GM12878 (cell line): ENCODE results near the gene AIF1L. TPM values are rescaled to one million over a fixed set of nuclear protein-coding genes. Genes with fewer than 3 reads are reported as not detected.

Experiments
- ATAC-seq: fragments of 200-7000 bp; cut with Tn5 transposase; 3 replicates; pipeline ENCODE4 v1.9.1; 2020; ENCODE audit warnings: mild to moderate bottlenecking, moderate library complexity
- BruUV-seq: library from RNA; stranded (reverse); fragments of 400-500 nt; replicated peaks from 2 replicates; lab custom pipeline; 2021; lab: Mats Ljungman, UMichigan
- CTCF ChIA-PET: fragments of 300-600 bp; sonication (Branson Sonifier 250); formaldehyde crosslinking; extraction: SDS; loops from one replicate; lab custom pipeline; 2021; ENCODE audit warnings: inconsistent platforms; lab: Yijun Ruan, JAX
- POLR2A ChIA-PET: fragments of 350-600 bp; formaldehyde crosslinking; extraction: SDS; loops from one replicate; lab custom pipeline; 2021; ENCODE audit warnings: inconsistent platforms; lab: Charles Lee
- RAD21 ChIA-PET: fragments of 300-600 bp; sonication (Branson Sonifier 250); formaldehyde crosslinking; loops from one replicate; lab custom pipeline; 2023; ENCODE audit warnings: antibody characterized with exemption; ENCODE audit not compliant: unreplicated experiment; lab: Charles Lee
- SMC1A ChIA-PET: fragments of 300-600 bp; sonication (Branson Sonifier 250); formaldehyde crosslinking; loops from one replicate; lab custom pipeline; 2023; ENCODE audit not compliant: unreplicated experiment, uncharacterized antibody; lab: Charles Lee
- DNase-seq: peaks from one replicate; pipeline ENCODE4 v3.0.0-alpha.2; 2011; ENCODE audit warnings: low read depth, low spot score
- FAIRE-seq: peaks from 3 replicates; lab custom pipeline; 2011; peaks lifted over from hg19 to GRCh38; lab: Jason Lieb, UNC
- H2AFZ ChIP-seq: 2 replicates; pipeline ENCODE4 v1.6.0; 2011; ENCODE audit warnings: low read depth, low read length, control low read depth; ENCODE audit not compliant: control insufficient read depth
- H3K27ac ChIP-seq: 2 replicates; pipeline ENCODE4 v1.5.1; 2011; ENCODE audit warnings: control low read depth; ENCODE audit not compliant: control insufficient read depth, insufficient read depth
- H3K27me3 ChIP-seq, 2 experiments: replicated peaks in 1 of 2; 2 replicates each; pipeline versions ENCODE4 v1.6.0 to v1.6.1; 2011; ENCODE audit warnings: low read length in 1 of 2; ENCODE audit not compliant: control insufficient read depth in 2 of 2, insufficient read depth in 2 of 2
- H3K36me3 ChIP-seq, 2 experiments: 2 replicates each; pipeline ENCODE4 v1.5.1; 2011; ENCODE audit warnings: low read length in 1 of 2; ENCODE audit not compliant: control insufficient read depth in 2 of 2, insufficient read depth in 2 of 2
- H3K4me1 ChIP-seq: 2 replicates; pipeline ENCODE4 v1.6.1; 2011; ENCODE audit warnings: mild to moderate bottlenecking, low read length, moderate library complexity, mixed read lengths; ENCODE audit not compliant: control insufficient read depth, insufficient read depth
- H3K4me2 ChIP-seq: 2 replicates; pipeline ENCODE4 v1.6.0; 2011; ENCODE audit warnings: control low read depth; ENCODE audit not compliant: control insufficient read depth, insufficient read depth
- H3K4me3 ChIP-seq: fragments of 200-600 bp; sonication (generic); 2 replicates; pipeline ENCODE4 v1.5.1; 2016
- H3K79me2 ChIP-seq: 2 replicates; pipeline ENCODE4 v1.6.0; 2011; ENCODE audit warnings: low read length; ENCODE audit not compliant: control insufficient read depth, insufficient read depth
- H3K9ac ChIP-seq: 2 replicates; pipeline ENCODE4 v1.8.0; 2011; ENCODE audit warnings: low read length, control low read depth, mixed read lengths; ENCODE audit not compliant: control insufficient read depth, insufficient read depth
- H3K9me3 ChIP-seq: replicated peaks from 3 replicates; pipeline ENCODE4 v1.5.1; 2011; ENCODE audit warnings: mild to moderate bottlenecking, low read length; ENCODE audit not compliant: control insufficient read depth, insufficient read depth
- H4K20me1 ChIP-seq: 2 replicates; pipeline ENCODE4 v1.6.0; 2011; ENCODE audit not compliant: control insufficient read depth, insufficient read depth
- BCL3 ChIP-seq: IDR thresholded peaks from 2 replicates; pipeline ENCODE4 v1.6.1; 2011; ENCODE audit warnings: borderline replicate concordance, low read depth, mild to moderate bottlenecking, moderate library complexity, low read length; ENCODE audit not compliant: insufficient read depth, poor library complexity, severe bottlenecking
- BRCA1 ChIP-seq: IDR thresholded peaks from 2 replicates; pipeline ENCODE4 v1.6.1; 2011; ENCODE audit warnings: low read depth, low read length, improper control_type of control experiment
- CHD1 ChIP-seq: IDR thresholded peaks from 2 replicates; pipeline ENCODE4 v1.6.1; 2012; ENCODE audit warnings: low read depth, low read length, improper control_type of control experiment
- MAX ChIP-seq: IDR thresholded peaks from 2 replicates; pipeline ENCODE4 v1.6.1; 2012; ENCODE audit warnings: low read depth, low read length, improper control_type of control experiment
- NR2C2 ChIP-seq: IDR thresholded peaks from 2 replicates; pipeline ENCODE4 v1.6.1; 2011; ENCODE audit warnings: borderline replicate concordance, low read depth; ENCODE audit not compliant: control insufficient read depth, insufficient read length
- PAX5 ChIP-seq: IDR thresholded peaks from 2 replicates; pipeline ENCODE4 v1.6.1; 2011; ENCODE audit warnings: low read depth, low read length, borderline replicate concordance
- PKNOX1 ChIP-seq: fragments of 450-650 bp; IDR thresholded peaks from 2 replicates; pipeline ENCODE4 v1.6.1; 2016; ENCODE audit warnings: mild to moderate bottlenecking
- RB1 ChIP-seq: fragments of 450-650 bp; formaldehyde crosslinking; IDR thresholded peaks from 2 replicates; pipeline ENCODE4 v1.6.1; 2017; ENCODE audit warnings: mild to moderate bottlenecking, borderline replicate concordance
- SIN3A ChIP-seq: IDR thresholded peaks from 2 replicates; pipeline ENCODE4 v1.6.1; 2012; ENCODE audit warnings: low read depth, low read length, improper control_type of control experiment
- SUZ12 ChIP-seq: fragments of 200-600 bp; sonication (generic); IDR thresholded peaks from one replicate; pipeline ENCODE4 v1.6.1; 2018; ENCODE audit warnings: antibody characterized with exemption, mild to moderate bottlenecking; ENCODE audit not compliant: unreplicated experiment
- TAF1 ChIP-seq: IDR thresholded peaks from 2 replicates; pipeline ENCODE4 v1.6.1; 2011; ENCODE audit warnings: mild to moderate bottlenecking, low read depth, low read length, borderline replicate concordance
- ZBTB40 ChIP-seq: fragments of 450-650 bp; IDR thresholded peaks from 2 replicates; pipeline ENCODE4 v1.6.1; 2016; ENCODE audit warnings: mild to moderate bottlenecking, moderate library complexity, borderline replicate concordance
- WGBS: methylation state at CpG from one replicate; pipeline ENCODE4 v1.1.6; 2016; ENCODE audit warnings: low lambda C conversion rate; ENCODE audit not compliant: insufficient replicate concordance, insufficient coverage; ENCODE audit errors: missing lambda C conversion rate; 5-methylcytosine and 5-hydroxymethylcytosine counted together
- in situ Hi-C: fragments of 300-500 bp; cut with MboI; formaldehyde crosslinking; loops from 9 replicates; pipeline ENCODE4 v1.14.3; 2018; ENCODE audit warnings: mixed read lengths
- intact Hi-C: fragments of 100-400 bp; cut with micrococcal nuclease; formaldehyde crosslinking; loops from one replicate; pipeline ENCODE4 v1.14.2; 2022; ENCODE audit not compliant: unreplicated experiment
- polyA plus RNA-seq, 11 experiments: library from polyadenylated mRNA; depleted of rRNA in 4 of 11; unstranded in 6 of 11; stranded (reverse) in 5 of 11; fragments of >200 nt; fragmentation: Nextera tagmentation in 4 of 11; fragmentation: Illumina TruSeq in 1 of 11; extraction: Ambion mirVana in 4 of 11; extraction: Trizol in 1 of 11; gene quantifications; 1 replicate in 1 of 11; 2 replicates in 10 of 11; pipeline versions ENCODE4 v1.2.1 to v1.2.3, GENCODE V29; 2011 to 2016; ENCODE audit warnings: inconsistent platforms in 2 of 11, missing spikeins in 2 of 11, low read depth in 1 of 11
- total RNA-seq, 4 experiments: library from RNA; depleted of rRNA in 3 of 4; stranded (reverse); fragments of >200 nt in 3 of 4; fragmentation: Illumina TruSeq in 1 of 4; extraction: Trizol in 1 of 4; gene quantifications; 2 replicates each; pipeline versions ENCODE4 v1.2.1 to v1.2.3, GENCODE V29; 2013 to 2021

Gene AIF1L
- total and polyA plus RNA-seq, 10 of the 15 experiments (the other 5 are each of a cell fraction or from before 2014, with no cell fraction given) = 0.07 to 0.15 (median 0.08) TPM; not detected in 7

GRCh38 chr9:131056781-131057506 lies 39.4 kb upstream of the AIF1L start (continued):
- TF ChIP-seq MAX (no peak), PKNOX1 (no peak), SIN3A (no peak)
- TF ChIP-seq, all 136 proteins: peak for 0

GRCh38 chr9:131060900-131061630 lies 35.3 kb upstream of the AIF1L start:
- FAIRE-seq (no peak), ATAC-seq (no peak), DNase-seq (no peak)
- Histone ChIP-seq H3K4me1 (no peaks in the 10 kb centered on the region), H3K4me3 (no peak overlapping the region), H3K27ac (no peak overlapping the region), H3K27me3 (no peaks in the 10 kb centered on the region), H3K4me2 (no peak overlapping the region), H4K20me1 (no peaks in the 10 kb centered on the region), H2AFZ (no peak overlapping the region), H3K9ac (no peak overlapping the region), H3K36me3 (no peaks in the 10 kb centered on the region), H3K9me3 (no peaks in the 10 kb centered on the region), H3K79me2 (no peaks in the 10 kb centered on the region)
- ChIA-PET RAD21 (no interaction called here), CTCF (interaction anchor here (1.1 to 1.4 kb wide), 2 partner anchors 10 to 275 kb away, joined by 4 to 5 read pairs; no protein-coding TSS in a partner anchor), SMC1A (no interaction called here), POLR2A (no interaction called here)
- BruUV-seq = no TSS peak
- intact Hi-C loops (no loop called here), in situ Hi-C loops (no loop called here)
- TF ChIP-seq PAX5 (no peak), NR2C2 (no peak), BRCA1 (no peak), SUZ12 (no peak), TAF1 (no peak), BCL3 (no peak), CHD1 (no peak), ZBTB40 (no peak), RB1 (no peak)
- WGBS = 40% methylated on average over 21 of the region's 21 CpGs
